PC-3 (cell line): Measurements from ENCODE around the gene ZC3H12A. TPM values are rescaled to one million over a fixed set of nuclear protein-coding genes. Genes with fewer than 3 reads are reported as not detected.

Source experiments
- ATAC-seq: fragments of 200-7000 bp; cut with Tn5 transposase; 2 replicates; pipeline ENCODE4 v1.9.1; 2020; ENCODE audit warnings: mild to moderate bottlenecking, moderate library complexity
- BruUV-seq: library from RNA; stranded (reverse); fragments of 400-500 nt; replicated peaks from 2 replicates; lab custom pipeline; 2021; lab: Mats Ljungman, UMichigan
- CTCF ChIA-PET: fragments of 300-600 bp; sonication (Branson Sonifier 250); formaldehyde crosslinking; loops from one replicate; lab custom pipeline; 2022; ENCODE audit warnings: antibody characterized with exemption; lab: Charles Lee
- POLR2A ChIA-PET: fragments of 300-600 bp; sonication (Branson Sonifier 250); formaldehyde crosslinking; loops from one replicate; lab custom pipeline; 2022; ENCODE audit warnings: antibody characterized with exemption; ENCODE audit not compliant: unreplicated experiment; lab: Charles Lee
- DNase-seq: peaks from one replicate; pipeline ENCODE4 v3.0.0-alpha.2; 2015
- H2AFZ ChIP-seq: fragments of 300-600 bp; sonication (generic); 2 replicates; pipeline ENCODE4 v1.6.0; 2016; ENCODE audit warnings: antibody characterized with exemption, low read length
- H3F3A ChIP-seq: fragments of 300-600 bp; sonication (generic); one replicate; pipeline ENCODE4 v1.6.0; 2017; ENCODE audit warnings: antibody characterized with exemption, low read length, control low read depth, mild to moderate bottlenecking; ENCODE audit not compliant: unreplicated experiment
- H3K27ac ChIP-seq: fragments of 300-600 bp; sonication (generic); 2 replicates; pipeline ENCODE4 v1.5.1; 2016; ENCODE audit warnings: mild to moderate bottlenecking, low read length
- H3K27me3 ChIP-seq: fragments of 300-600 bp; sonication (generic); 2 replicates; pipeline ENCODE4 v1.6.1; 2016; ENCODE audit warnings: low read length, mixed read lengths
- H3K36me3 ChIP-seq: fragments of 300-600 bp; sonication (generic); 2 replicates; pipeline ENCODE4 v1.6.1; 2016; ENCODE audit warnings: low read depth, mixed run types, low read length, mixed read lengths
- H3K4me1 ChIP-seq: fragments of 300-600 bp; sonication (generic); 2 replicates; pipeline ENCODE4 v1.5.1; 2016; ENCODE audit warnings: low read length; ENCODE audit not compliant: insufficient read depth
- H3K4me2 ChIP-seq: fragments of 300-600 bp; sonication (generic); 2 replicates; pipeline ENCODE4 v1.6.0; 2016; ENCODE audit warnings: low read length
- H3K4me3 ChIP-seq: fragments of 300-600 bp; sonication (generic); 2 replicates; pipeline ENCODE4 v1.5.1; 2016; ENCODE audit warnings: mild to moderate bottlenecking, low read length, mixed read lengths
- H3K79me2 ChIP-seq: fragments of 300-600 bp; sonication (generic); 2 replicates; pipeline ENCODE4 v1.6.1; 2017; ENCODE audit warnings: low read length, mixed read lengths
- H3K9ac ChIP-seq: fragments of 300-600 bp; sonication (generic); 2 replicates; pipeline ENCODE4 v1.6.0; 2016; ENCODE audit warnings: mild to moderate bottlenecking, low read length
- H3K9me2 ChIP-seq: fragments of 300-600 bp; sonication (generic); replicated peaks from 2 replicates; pipeline ENCODE4 v1.6.1; 2016; ENCODE audit warnings: mixed run types, low read length, mixed read lengths
- H3K9me3 ChIP-seq: fragments of 300-600 bp; sonication (generic); 2 replicates; pipeline ENCODE4 v1.6.1; 2016; ENCODE audit warnings: low read length, mixed read lengths
- H4K20me1 ChIP-seq: fragments of 300-600 bp; sonication (generic); 2 replicates; pipeline ENCODE4 v1.6.1; 2016; ENCODE audit warnings: low read length, mixed read lengths
- EZH2 ChIP-seq: fragments of 300-600 bp; sonication (generic); IDR thresholded peaks from one replicate; pipeline ENCODE4 v1.6.1; 2017; ENCODE audit warnings: antibody characterized with exemption, mild to moderate bottlenecking, low read length; ENCODE audit not compliant: unreplicated experiment
- EZH2phosphoT487 ChIP-seq: fragments of 300-600 bp; sonication (generic); IDR thresholded peaks from 2 replicates; pipeline ENCODE4 v1.6.1; 2018; ENCODE audit warnings: mild to moderate bottlenecking, antibody characterized with exemption, low read length, borderline replicate concordance
- intact Hi-C: fragments of 100-400 bp; cut with micrococcal nuclease; formaldehyde crosslinking; loops from 2 replicates; pipeline ENCODE4 v1.9.0; 2023
- total RNA-seq: library from RNA; depleted of rRNA; stranded (reverse); fragments of >200 nt; gene quantifications from 2 replicates; pipeline ENCODE4 v1.2.3, GENCODE V29; 2014
- TF ChIP-seq, protein P1 (sequence below): fragments of 300-600 bp; sonication (generic); conservative IDR thresholded peaks from 2 replicates; pipeline ENCODE4 v1.5.1; 2017; ENCODE audit warnings: antibody characterized with exemption, low read depth, mild to moderate bottlenecking, low read length

The ZC3H12A gene
- total RNA-seq, 1 experiment from 2014 or later = 45.3 TPM

DNA sequence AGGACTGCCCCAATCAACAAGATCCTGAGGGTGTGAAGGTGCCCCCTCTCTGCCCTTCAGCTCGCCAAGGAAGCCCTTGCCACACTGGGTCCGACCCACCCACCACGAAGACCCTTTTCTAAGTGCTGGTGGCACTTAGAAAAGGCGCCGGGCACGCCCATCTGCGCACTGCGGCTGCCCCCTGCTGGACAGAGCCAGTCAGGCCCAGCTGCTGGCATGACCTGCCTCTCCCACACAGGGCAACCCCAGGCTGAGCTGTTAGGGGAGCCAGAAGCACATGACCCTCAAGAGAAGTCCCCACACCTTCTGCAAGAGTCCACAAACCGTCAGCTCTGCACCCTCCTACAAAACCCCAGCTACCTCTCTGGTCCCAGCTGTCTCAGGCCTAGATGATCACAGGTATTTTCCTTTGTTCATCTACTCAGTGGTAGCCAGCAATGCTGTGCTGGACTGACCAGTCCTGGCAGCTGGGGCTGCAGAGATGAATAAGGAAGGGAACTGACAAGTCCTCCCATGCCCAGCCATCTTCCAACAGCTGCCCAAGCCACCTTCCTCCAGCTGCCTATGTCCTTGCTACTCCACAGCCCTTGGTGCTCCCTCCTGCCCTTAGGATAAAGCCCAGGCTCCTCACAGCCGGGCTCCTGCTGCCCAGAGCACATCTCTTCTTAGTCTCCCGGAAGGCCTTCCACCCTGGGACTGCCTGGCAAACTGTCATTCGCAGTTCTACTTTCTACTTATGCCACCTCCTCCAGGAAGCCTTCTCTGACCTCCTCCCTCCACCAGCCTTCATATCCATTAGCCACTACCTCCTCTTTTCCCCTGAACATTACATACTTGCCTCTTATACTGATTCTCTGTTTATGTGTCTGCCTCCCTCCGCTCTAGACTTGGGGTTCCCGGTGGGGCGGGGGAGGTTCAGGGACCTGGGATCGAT is 39.8 kb upstream of the ZC3H12A start:
- Histone ChIP-seq H3K27ac (no peak overlapping the region), H3K9me2 (no peaks in the 10 kb centered on the region), H3K9ac (no peak overlapping the region), H3K4me1 (no peaks in the 10 kb centered on the region), H3K9me3 (no peaks in the 10 kb centered on the region), H3K4me2 (no peak overlapping the region), H3K79me2 (no peaks in the 10 kb centered on the region), H3K4me3 (no peak overlapping the region), H3K36me3 (no peaks in the 10 kb centered on the region), H3F3A (no peaks in the 10 kb centered on the region), H3K27me3 (peaks cover 7% of the 10 kb centered on the region; the same call in 1 of the 2 replicates), H2AFZ (no peak overlapping the region), H4K20me1 (no peaks in the 10 kb centered on the region)
- ATAC-seq = peak; percentile 90
- POLR2A ChIA-PET = no interaction called here
- TF ChIP-seq EZH2phosphoT487 (no peak), EZH2 (no peak)
- TF ChIP-seq, protein P1, sequence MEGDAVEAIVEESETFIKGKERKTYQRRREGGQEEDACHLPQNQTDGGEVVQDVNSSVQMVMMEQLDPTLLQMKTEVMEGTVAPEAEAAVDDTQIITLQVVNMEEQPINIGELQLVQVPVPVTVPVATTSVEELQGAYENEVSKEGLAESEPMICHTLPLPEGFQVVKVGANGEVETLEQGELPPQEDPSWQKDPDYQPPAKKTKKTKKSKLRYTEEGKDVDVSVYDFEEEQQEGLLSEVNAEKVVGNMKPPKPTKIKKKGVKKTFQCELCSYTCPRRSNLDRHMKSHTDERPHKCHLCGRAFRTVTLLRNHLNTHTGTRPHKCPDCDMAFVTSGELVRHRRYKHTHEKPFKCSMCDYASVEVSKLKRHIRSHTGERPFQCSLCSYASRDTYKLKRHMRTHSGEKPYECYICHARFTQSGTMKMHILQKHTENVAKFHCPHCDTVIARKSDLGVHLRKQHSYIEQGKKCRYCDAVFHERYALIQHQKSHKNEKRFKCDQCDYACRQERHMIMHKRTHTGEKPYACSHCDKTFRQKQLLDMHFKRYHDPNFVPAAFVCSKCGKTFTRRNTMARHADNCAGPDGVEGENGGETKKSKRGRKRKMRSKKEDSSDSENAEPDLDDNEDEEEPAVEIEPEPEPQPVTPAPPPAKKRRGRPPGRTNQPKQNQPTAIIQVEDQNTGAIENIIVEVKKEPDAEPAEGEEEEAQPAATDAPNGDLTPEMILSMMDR = peak; percentile 96
- no TSS peak for BruUV-seq
- DNase-seq = peak; percentile 68
- intact Hi-C loops = loop anchor here (2.0 kb wide), 1 partner anchor 918 kb away; no protein-coding TSS in a partner anchor
- CTCF ChIA-PET = no interaction called here

DNA sequence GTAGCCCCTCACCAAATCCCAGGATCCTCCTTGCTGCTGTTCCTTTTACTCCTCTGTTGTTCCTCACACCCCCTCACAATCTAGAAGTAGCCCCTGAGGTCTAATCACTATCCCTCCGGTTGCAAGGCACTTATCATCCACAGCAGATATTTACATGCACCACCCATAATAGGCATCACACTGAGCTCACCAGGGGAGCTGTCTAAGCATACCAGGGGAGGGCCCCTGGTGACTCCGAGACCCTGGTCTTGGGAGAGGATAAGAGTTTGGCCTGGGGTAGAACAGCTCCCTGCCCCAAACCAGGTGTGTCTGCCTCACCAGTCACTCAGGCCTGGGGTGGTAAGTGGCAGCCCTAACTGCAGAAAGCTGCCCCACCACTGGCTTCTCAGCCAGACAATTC is 37.3 kb upstream of the ZC3H12A start:
- no TSS peak for BruUV-seq

More for the DNA sequence above, 37.3 kb upstream of the ZC3H12A start:
- intact Hi-C loops = no loop called here
- Histone ChIP-seq H3K27me3 (0 out of 2 replicates have a peak, but pooled peaks cover 5% of the 10 kb centered on the region), H3K79me2 (no peaks in the 10 kb centered on the region), H3K9ac (no peak overlapping the region), H3F3A (no peaks in the 10 kb centered on the region), H3K9me3 (no peaks in the 10 kb centered on the region), H3K4me3 (no peak overlapping the region), H4K20me1 (no peaks in the 10 kb centered on the region), H3K27ac (no peak overlapping the region), H3K4me1 (no peaks in the 10 kb centered on the region), H3K9me2 (no peaks in the 10 kb centered on the region), H2AFZ (no peak overlapping the region), H3K4me2 (no peak overlapping the region), H3K36me3 (no peaks in the 10 kb centered on the region)
- ChIA-PET CTCF (no interaction called here), POLR2A (no interaction called here)
- ATAC-seq (no peak), DNase-seq (no peak)
- TF ChIP-seq, protein P1 = no peak
- TF ChIP-seq EZH2 (no peak), EZH2phosphoT487 (no peak)
